Renal cortex interstitium (tissue), 11 donors: ENCODE measurements around the gene CMTM5. TPM values are rescaled to one million over a fixed set of nuclear protein-coding genes. Genes with fewer than 3 reads are reported as not detected.
"Not testable (repeated sequence)": the region's sequence is repeated elsewhere in the genome, so short reads cannot be mapped to it uniquely, and the experiment has no call there.

ENCODE experiments used
- DNase-seq, 11 donors: peaks; one replicate each; pipeline ENCODE4 v3.0.0-alpha.2; 2013; ENCODE audit warnings: low read depth in 9 of 11, low spot score in 4 of 11; ENCODE audit errors: extremely low read depth in 1 of 11
- polyA plus RNA-seq, 3 donors: library from polyadenylated mRNA; unstranded; fragments of 120-200 nt; gene quantifications; one replicate each; pipeline ENCODE4 v1.2.1, GENCODE V29; 2013; ENCODE audit not compliant: insufficient read length in 3 of 3

CMTM5 gene
- polyA plus RNA-seq, 3 donors = 1.5 to 2.8 (median 2.3) TPM

DNA sequence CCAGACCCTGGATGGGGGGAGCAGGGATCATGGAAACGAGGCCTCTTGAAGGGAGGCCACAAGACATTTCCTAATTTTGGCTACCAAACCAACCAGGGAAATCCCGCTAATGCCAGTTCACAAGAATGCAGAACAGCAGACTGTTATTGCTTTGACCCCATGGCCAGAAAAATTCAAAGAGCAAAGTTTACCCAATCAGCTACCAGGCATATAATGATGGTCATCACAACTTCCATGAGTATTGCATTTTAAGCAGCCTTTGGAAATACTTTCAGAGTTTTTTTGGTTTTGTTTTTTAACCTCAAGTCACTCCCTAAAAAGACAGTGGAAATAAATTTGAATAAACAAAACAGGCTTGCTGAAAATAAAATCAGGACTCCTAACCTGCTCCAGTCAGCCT lies 4.3 kb upstream of the CMTM5 start, which contains the start of gene IL25:
IL25 (plus strand) TSS at position 301 of the 400 bp plus-strand sequence.
- no peak for DNase-seq

GRCh38 chr14:23373041-23373440 lies 3.8 kb upstream of the CMTM5 start:
- DNase-seq = no peak

GRCh38 chr14:23375527-23376251 lies 1.2 kb upstream of the CMTM5 start:
- DNase-seq = no peak

- DNase-seq = no peak
These were observed 328 bp downstream of the CMTM5 start for GRCh38 chr14:23377198-23377550.

GRCh38 chr14:23377573-23378563 lies 1.0 kb downstream of the CMTM5 start:
- DNase-seq = no peak

DNA sequence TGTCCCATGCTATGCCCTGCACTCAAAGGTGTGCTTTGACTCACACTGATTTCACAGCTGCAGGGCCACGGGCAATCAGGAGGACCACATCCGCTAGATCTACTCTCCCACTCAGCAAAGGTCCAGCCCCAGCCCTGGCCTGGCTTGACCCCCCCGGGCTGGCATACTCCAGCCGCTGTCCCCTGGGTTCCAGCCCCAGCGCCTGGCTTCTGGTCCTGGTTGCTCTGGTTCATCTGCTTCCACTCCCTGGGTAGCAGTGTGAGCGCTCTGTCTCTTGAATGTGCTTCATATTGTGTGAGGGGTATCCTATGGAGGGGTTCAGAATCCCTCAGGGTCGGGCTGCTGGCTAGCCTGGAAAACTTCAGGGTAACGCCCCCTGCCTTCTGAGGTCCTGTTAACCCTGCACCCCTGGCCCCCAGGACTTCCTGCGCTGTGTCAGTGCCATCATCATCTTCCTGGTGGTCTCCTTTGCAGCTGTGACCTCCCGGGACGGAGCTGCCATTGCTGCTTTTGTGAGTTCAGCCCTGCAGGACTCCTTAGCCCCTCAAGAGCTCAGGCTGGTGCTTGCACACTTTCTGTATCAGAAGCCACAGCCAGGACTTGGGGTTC lies 1.9 kb downstream of the CMTM5 start:
- DNase-seq = no peak

- DNase-seq = peak in 2 of 11 donors; percentile 26
These were observed 2.7 kb downstream of the CMTM5 start for GRCh38 chr14:23379366-23380196.

- DNase-seq = no peak
These were observed 3.5 kb downstream of the CMTM5 start for GRCh38 chr14:23380197-23380914.

GRCh38 chr14:23380976-23381375 lies 4.1 kb downstream of the CMTM5 start:
- DNase-seq = no peak

DNA sequence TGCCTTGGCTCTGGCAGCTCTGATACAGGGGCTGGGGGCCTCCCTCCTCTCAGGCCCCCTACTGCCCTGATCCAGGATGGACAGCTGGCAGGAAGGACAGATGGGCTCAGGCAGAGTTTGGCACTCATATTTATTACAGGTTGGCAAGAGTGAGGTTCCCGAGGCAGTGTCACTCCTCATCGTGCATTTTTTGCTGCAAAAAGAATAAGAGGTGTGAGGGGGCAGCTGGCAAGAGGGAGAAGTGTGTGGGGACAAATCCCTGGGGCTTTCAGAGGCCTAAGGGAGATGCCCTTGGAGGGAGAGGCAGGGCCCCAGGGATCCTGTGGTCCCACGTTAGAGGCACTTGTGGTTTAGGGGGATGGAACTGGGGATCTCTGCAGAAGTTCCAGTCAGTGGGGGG lies 5.0 kb downstream of the CMTM5 start:
- DNase-seq = no peak

DNA sequence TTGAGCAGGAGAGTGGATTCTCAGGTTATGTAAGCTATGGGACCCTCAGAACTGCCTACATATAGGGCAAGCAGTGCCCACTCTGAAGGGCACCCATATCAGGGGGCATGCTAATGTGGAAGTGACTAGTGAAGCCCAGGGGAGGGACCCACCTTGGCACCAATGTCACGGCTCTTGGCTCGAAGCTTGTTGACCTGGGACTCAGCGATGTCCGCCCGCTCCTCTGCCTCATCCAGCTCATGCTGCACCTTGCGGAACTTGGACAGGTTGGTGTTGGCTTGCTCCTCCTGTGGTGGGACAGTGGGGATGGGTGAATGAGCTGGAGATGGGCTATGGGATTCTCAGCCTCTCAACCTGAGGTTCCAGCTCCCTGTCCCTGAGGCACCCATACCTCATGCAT lies 5.4 kb downstream of the CMTM5 start:
- DNase-seq = no peak

DNA sequence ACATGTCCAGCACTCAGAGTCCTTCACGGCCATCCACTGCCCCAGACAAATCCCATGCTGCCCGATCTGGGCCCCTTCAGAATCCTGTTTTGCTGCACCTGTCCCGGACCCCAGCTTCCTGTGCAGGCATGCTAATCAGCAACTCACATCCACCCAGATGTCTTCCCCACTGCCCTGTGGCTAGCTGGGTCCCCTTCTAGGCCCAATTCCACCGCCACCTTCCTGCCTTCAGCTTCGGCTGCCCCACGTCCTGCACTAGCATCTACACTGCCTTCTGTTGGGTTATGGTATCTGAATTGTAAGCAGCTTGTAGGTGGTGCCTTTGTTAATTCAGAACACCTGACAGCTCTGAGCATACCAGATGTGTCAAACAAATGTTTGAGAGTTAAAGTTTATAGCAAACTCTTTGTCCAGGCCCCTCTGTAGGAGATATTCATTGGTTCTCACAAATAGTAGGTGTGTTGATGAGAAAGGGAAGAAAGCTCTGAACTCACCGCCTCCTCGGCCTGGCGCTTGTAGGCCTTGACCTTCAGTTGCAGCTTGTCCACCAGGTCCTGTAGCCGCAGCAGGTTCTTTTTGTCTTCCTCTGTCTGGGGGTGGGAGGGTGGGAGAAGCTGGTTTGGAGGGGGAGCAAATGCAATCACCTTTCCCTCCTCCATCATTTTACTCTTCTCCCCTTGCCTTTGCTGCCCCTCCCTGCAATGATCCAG lies 6.0 kb downstream of the CMTM5 start:
- DNase-seq = no peak

- DNase-seq = no peak
These were observed 7.7 kb downstream of the CMTM5 start for GRCh38 chr14:23384364-23385080.

- peak in 1 of 11 donors; percentile 3 for DNase-seq
These were observed 8.4 kb downstream of the CMTM5 start for GRCh38 chr14:23385244-23385641.

DNA sequence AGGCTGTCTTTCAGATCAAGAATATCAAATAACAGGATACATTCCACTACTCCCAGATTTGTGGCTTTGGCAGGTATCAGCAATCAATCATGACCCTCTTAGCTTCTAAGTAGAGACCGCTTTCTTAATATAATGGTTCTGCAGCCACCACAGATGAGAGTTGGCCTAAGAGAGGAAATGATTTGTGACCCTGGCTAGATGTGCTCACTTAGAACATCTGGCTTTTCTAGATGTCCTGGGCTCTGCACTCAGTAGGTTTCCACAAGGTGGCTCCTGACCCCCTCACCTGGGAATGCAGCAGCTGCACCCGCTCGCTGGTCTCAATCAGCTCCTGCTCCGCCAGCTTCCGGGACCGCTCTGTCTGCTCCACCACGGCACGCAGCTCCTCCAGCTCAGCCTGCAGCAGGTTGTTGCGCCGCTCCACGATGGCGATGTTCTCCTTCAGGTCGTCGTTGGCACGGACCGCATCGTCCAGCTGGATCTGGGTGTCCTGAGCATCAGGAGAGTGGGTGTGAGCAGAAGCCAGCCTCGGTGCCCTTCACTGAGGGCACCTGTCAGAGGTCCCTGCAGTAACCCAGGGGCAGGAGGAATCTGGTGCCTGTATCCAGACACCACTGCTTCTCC lies 8.9 kb downstream of the CMTM5 start:
- DNase-seq = peak in 1 of 11 donors; percentile 14

DNA sequence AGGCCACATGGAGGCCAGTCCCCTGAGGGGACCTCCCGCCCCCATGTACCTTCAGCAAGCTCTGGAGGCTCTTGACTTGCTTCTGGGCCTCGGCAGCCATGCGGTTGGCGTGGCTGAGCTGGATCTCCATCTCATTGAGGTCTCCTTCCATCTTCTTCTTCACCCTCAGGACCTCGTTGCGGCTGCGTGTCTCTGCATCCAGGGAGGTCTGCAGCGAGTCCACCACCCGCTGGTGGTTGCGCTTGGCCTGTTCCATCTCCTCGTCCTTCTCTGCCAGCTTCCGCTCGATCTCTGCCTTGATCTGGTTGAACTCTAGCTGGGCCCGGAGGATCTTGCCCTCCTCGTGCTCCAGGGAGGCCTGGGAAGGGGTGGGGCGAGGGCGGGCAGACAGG lies 9.4 kb downstream of the CMTM5 start:
- DNase-seq = not testable (repeated sequence)

GRCh38 chr14:23386999-23387398 lies 10.2 kb downstream of the CMTM5 start:
- DNase-seq = no peak
